LoVo (cell line): ENCODE results near the gene SLC25A11.
"Not testable (repeated sequence)": the region's sequence is repeated elsewhere in the genome, so short reads cannot be mapped to it uniquely, and the experiment has no call there.

Experiments used
- DNase-seq: peaks from one replicate; pipeline ENCODE4 v3.0.0-alpha.2; 2016; ENCODE audit warnings: low spot score

Gene SLC25A11

DNA sequence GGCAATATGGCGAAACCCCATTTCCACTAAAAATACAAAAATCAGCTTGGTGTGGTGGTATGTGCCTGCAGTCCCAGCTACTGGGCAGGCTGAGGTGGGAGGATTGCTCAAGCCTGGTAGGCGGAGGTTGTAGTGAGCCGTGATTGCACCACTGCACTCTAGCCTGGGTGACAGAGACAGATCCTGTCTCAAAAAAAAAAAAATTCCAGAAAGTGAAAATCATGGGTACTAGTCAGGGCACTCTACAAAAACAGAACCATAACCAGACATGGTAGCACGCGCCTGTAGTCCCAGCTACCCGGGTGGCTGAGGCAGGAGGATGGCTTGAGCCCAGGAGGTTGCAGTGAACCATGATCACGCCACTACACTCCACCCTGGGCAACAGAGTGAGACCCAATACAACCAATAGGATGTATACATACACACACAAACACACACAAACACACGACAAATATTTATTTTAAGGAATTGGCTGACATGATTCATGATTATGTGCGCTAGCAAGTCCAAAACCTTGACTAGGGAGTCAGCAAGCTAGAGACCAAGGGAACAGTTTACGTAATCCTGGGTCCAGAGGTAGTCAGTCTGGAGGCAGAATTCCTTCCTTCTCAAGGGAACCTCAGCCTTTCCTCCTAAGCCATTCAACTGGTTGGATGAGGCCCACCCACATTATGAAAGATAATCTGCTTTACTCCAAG, 19.3 kb downstream of the SLC25A11 start:
- DNase-seq: no peak

GRCh38 chr17:4919511-4920047, 20.3 kb downstream of the SLC25A11 start:
- no peak for DNase-seq

DNA sequence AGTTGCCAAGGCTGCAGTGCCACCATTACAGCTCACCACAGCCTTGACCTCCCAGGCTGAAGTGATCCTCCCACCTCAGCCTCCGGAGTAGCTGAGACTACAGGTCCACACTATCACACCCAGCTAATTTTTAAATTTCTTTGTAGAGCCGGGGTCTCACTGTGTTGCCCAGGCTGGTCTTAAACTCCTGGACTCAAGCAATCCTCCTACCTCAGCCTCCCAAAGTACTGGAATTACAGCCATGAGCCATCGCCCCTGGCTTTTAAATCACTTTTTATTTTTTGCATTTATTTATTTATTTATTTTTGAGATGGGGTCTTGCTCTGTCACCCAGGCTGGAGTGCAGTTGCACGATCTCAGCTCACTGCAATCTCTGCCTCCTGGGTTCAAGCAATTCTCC, 25.3 kb downstream of the SLC25A11 start:
- DNase-seq: not testable (repeated sequence)

GRCh38 chr17:4913994-4914393, 25.9 kb downstream of the SLC25A11 start:
- peak; percentile 24 for DNase-seq

DNA sequence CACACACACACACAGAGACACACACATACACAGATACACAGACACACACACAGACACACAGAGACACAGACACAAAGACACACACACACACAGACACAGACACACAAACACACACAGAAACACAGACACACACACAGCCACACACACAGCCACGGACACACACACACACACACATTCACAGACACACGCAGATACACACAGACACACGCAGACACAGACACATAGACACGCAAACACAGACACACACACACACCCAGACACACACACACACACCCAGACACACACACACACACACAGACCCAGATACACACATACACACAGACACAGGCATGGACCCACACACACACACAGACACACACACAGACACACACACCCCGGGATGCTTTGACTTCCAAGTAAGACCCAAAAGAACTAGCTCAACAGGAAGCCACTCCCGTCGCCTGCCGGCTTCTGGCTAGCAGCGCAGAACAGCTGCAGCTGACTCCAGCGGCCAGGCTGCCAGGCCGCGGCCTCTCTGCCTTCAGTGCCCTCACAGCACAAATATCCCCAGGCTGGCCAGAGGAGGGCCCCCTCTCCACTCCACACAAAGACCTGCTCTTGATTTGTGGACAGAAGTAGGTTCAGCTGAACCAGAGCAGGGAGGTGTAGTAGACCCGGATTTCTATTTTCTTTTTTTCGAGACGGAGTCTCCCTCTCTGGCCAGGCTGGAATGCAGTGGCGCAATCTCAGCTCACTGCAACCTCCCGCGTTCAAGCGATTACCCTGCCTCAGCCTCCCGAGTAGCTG, 30.9 kb downstream of the SLC25A11 start:
- DNase-seq: peak; percentile 40

DNA sequence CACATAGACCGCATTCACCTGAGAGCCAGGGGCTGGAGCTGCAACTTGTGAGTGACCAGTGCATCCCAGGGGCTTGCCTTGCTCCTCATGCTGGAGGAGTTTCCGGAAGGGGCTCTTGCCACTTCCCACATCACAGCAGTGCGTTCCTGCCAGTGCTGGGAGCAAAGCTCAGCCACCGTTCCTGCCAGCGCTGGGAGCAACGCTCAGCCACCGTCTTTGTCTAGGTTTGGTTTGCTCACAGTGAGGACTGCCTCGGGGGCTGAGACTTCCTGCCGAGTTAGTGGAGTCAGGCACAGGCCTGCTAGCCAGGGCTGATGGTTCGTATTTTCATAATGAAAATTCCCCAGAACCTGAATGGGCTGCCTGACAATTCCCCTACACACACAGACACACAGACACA, 31.5 kb downstream of the SLC25A11 start:
- no peak for DNase-seq

DNA sequence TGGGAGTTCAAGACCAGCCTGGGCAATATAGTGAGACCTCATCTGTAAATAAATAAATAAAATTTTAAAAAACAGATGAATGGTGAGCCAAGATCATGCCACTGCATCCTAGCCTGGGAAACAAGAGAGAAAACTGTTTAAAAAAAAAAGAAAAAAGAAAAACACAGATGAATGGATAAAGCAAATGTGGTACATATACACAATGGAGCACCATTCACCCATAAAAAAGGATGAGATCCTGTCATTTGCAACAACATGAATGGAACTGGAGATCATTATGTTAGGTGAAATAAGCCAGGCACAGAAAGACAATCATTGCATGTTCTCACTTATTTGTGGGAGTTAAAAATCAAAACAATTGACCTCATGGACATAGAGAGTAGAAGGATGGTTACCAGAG, 33.2 kb downstream of the SLC25A11 start:
- not testable (repeated sequence) for DNase-seq

DNA sequence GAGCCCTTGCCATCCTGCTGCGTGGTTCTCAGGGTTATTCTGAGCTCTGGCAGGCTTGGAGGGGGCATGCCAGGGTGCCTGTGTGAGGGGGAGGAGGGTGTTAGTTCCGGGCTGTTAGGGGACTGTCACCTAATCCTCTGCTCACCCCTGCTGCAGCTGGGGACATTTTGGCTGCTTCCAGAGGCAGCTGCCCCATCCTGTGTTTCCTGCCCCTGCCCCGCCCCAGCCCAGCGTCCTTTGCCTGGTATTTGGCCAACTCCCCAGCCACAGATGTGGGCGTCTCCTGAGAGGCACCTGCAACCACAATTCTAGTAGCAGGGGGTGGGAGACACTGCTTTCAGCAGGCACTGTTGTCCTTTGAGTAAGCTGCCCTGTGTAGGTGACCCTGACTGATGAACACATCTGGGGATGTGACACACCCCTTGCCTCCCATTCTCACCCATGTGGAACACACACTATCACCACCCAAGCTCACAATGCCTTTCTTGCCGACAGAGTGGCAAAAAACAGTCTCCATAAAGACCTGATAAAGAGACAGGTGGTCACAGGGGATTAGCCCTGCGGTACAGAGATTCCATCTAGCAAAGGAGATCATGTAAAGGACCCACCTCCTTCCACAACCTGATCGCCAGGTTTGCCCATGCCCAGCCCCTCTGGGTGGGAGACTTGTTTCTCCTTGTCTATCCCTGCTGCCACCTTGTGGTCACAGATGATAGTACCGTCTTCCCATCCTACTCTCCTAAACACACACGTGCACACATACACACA, 36.6 kb downstream of the SLC25A11 start, which contains the start of gene CHRNE:
CHRNE (minus strand) TSS at position 48 of the 768 bp plus-strand sequence; CDS start at position 13, 35 bp downstream.
- peak; percentile 78 for DNase-seq

DNA sequence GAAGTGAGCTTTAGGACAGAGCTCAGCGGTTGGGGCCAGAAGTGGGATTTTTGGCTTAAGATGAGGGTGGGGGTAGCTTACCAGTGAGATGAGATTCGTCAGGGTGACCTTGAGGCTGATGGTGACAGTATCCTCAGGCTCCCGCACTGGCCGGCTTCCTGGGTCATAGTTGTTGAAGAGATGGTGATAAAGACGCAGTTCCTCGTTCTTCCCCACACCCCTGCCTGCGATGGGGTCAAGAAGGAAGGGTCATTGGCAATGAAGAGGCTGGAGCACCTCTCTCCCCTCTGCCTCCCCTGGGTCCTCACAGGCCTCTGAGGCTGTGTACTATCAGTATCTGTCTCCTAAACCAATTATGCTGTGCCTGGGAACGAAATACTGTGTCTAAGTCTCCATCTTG, 37.3 kb downstream of the SLC25A11 start:
- DNase-seq: no peak

DNA sequence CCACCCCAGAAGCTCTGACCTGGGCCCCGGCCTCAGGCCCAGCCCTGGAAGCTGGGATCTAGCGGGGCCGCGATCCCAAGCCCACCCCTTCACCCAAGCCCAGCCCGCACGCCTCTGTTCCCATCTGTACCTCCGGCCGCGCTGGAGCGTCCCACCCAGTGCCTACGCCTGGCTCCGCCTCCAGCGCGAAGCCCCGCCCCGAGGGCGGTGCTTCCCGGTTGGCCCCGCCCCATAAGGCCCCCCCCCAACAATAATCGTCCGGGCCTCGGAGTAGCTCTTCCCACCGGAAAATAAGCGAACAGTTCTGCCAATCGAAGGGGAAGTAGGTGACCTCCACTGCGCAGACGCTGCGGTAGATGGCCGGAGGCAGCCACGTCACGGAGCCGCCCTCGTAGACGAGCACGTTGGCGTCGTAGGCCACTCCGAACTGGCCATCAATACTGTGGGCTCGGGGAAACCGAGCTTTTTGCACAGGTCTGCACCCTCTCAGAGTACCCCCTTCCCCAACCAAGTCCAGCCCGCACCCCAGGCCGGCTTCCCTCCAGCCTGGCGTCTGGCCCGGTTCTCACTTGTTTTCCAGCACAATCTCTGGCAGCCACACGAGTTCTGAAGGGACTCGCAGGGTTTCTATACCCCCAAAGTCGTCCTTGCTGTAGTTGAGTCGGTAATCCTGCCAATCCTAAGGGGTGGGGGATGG, 38.0 kb downstream of the SLC25A11 start:
- DNase-seq: no peak

- DNase-seq: no peak
Observed at GRCh38 chr17:4901108-4901647, 38.7 kb downstream of the SLC25A11 start.

DNA sequence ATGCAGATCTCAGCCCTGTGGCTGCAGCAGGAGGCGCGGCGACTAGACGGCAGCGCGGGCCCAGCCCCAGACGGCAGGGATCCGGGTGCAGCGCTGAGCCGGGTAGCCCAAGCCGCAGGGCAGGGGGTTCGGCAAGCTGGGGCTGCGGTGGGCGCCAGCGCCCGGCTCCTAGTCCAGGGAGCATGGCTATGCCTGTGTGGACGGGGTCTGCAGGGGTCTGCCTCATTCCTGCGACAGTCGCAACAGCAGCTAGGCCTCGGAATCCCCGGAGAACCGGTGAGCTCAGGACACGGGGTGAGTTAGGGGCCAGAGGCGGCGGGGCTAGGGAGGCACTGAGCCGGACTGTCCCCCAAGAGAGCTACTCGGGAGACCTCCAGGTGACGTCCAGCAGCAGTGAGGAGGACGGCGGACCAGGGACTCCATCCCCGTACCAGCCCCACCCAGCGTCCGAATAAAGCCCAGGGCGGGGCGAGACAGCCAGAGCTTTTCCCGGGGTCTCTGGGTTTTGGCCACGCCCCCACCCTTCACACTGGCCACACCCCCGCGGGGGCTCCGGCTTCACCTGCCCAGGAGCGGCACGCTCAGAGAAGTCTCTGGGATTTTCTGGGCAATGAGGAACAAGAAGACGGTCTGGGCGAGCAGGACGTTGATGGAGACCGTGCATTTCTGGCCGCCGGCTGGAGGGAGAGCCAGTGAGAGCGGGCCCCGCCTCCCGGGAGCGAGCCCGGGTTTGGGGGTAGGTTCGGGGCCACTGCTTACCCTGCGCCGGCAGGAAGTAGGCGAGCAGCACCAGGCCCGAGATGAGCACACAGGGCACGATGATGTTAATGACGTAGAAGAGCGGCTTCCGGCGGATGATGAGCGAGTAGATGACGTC, 39.4 kb downstream of the SLC25A11 start:
- DNase-seq: no peak

GRCh38 chr17:4899341-4900230, 40.3 kb downstream of the SLC25A11 start, which contains the start of gene C17orf107:
C17orf107 (plus strand) TSS chr17:4899536; CDS start chr17:4899763, 227 bp downstream.
- no peak for DNase-seq

- DNase-seq: no peak
Observed at GRCh38 chr17:4898927-4899326, 40.9 kb downstream of the SLC25A11 start.

DNA sequence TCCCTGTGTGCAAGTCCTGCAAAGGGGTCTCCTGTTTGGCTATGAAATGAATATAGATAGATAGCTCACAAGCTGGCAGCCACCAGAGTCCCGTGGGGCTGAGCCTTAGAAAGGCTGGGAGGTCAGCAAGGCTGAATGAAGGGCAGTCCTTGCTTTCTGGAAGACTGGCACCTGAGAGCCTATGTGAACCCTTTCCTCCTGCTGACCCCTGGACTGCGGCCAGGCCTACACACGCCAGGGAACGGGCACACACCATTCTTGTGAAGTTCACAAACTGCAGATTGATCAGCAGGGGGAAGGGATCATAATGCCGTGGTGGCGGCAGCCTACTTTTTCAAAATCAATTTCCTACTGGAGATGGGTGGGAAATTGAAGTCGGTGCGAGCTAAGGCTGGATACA, 41.5 kb downstream of the SLC25A11 start:
- DNase-seq: no peak

DNA sequence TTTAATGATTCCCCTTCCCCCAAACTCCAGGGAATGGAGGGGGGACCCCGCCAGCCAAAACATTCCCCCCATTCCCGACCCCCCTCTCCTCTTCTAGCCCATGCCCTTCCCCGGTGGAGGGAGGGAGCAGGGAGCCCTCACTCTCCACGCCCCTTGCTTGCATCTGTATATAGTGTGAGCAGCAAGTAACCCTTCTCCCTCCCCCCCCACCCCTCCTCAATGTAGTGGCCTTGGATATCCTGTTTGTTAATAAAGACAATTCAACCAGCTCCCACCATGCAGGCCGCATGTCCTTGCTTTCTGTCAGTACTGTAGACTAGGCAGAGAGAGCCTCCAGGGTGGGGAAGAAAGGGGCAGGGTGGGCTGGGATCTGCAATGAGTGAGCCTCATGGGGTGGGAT, 42.1 kb downstream of the SLC25A11 start:
- DNase-seq: no peak

DNA sequence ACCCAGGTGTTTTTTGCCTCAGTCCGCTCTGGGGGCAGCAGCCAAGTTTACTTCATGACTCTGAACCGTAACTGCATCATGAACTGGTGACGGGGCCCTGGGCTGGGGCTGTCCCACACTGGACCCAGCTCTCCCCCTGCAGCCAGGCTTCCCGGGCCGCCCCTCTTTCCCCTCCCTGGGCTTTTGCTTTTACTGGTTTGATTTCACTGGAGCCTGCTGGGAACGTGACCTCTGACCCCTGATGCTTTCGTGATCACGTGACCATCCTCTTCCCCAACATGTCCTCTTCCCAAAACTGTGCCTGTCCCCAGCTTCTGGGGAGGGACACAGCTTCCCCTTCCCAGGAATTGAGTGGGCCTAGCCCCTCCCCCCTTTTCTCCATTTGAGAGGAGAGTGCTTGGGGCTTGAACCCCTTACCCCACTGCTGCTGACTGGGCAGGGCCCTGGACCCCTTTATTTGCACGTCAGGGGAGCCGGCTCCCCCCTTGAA, 42.6 kb downstream of the SLC25A11 start:
- DNase-seq: no peak

GRCh38 chr17:4896332-4897197, 43.3 kb downstream of the SLC25A11 start:
- no peak for DNase-seq
